AG04449 (cell line): ENCODE data around the gene ZG16.

Experiments
- CTCF ChIA-PET: fragments of 350-600 bp; formaldehyde crosslinking; extraction: SDS; loops from one replicate; lab custom pipeline; 2021; ENCODE audit warnings: antibody characterized with exemption; lab: Yijun Ruan, JAX
- POLR2A ChIA-PET: fragments of 400-600, 350-600 bp; formaldehyde crosslinking; extraction: SDS; loops from one replicate; lab custom pipeline; 2020; ENCODE audit warnings: antibody characterized with exemption, inconsistent platforms; lab: Yijun Ruan, JAX
- DNase-seq: peaks from one replicate; pipeline ENCODE4 v3.0.0-alpha.2; 2010; ENCODE audit warnings: low read depth, low spot score
- H3K4me3 ChIP-seq: 2 replicates; pipeline ENCODE4 v1.5.1; 2011; ENCODE audit warnings: low read depth, mild to moderate bottlenecking, control low read depth, low read length
- TF ChIP-seq, protein P1 (sequence below): IDR thresholded peaks from one replicate; pipeline ENCODE4 v1.5.1; 2011; ENCODE audit warnings: mild to moderate bottlenecking, moderate library complexity, low read length, control low read depth, inconsistent platforms; ENCODE audit not compliant: insufficient read depth; ENCODE audit errors: missing control alignments

Gene ZG16

DNA sequence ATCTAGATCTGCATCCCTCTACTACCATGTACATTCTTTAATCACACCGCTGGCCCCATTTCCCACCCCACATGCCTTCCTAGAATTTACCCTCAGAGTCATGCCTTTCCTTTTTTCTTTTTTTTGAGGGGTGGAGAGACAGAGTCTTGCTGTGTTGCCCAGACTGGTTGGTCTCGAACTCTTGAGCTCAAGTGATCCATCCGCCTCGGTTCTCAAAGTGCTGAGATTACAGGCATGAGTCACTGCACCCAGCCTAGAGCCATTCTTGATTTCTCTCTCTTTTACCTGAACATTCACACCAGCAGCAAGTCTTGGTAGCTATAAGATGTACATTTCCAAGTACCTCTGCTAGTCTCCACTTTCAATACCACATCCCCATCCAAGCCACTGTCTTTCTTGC, 40.0 kb downstream of the ZG16 start:
- TF ChIP-seq, protein P1, sequence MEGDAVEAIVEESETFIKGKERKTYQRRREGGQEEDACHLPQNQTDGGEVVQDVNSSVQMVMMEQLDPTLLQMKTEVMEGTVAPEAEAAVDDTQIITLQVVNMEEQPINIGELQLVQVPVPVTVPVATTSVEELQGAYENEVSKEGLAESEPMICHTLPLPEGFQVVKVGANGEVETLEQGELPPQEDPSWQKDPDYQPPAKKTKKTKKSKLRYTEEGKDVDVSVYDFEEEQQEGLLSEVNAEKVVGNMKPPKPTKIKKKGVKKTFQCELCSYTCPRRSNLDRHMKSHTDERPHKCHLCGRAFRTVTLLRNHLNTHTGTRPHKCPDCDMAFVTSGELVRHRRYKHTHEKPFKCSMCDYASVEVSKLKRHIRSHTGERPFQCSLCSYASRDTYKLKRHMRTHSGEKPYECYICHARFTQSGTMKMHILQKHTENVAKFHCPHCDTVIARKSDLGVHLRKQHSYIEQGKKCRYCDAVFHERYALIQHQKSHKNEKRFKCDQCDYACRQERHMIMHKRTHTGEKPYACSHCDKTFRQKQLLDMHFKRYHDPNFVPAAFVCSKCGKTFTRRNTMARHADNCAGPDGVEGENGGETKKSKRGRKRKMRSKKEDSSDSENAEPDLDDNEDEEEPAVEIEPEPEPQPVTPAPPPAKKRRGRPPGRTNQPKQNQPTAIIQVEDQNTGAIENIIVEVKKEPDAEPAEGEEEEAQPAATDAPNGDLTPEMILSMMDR = no peak
- no peak overlapping the region for H3K4me3 ChIP-seq
- POLR2A ChIA-PET = interaction anchor here (4.4 kb wide), 1 partner anchor 10 kb away, joined by 19 read pairs; the partner anchor contains the start of gene MAZ
- DNase-seq = no peak
- CTCF ChIA-PET = interaction anchor here (1.2 to 3.4 kb wide), 3 partner anchors 11 to 34 kb away, joined by 3 to 32 read pairs (median 25); partner anchors contain the start of gene MAZ

DNA sequence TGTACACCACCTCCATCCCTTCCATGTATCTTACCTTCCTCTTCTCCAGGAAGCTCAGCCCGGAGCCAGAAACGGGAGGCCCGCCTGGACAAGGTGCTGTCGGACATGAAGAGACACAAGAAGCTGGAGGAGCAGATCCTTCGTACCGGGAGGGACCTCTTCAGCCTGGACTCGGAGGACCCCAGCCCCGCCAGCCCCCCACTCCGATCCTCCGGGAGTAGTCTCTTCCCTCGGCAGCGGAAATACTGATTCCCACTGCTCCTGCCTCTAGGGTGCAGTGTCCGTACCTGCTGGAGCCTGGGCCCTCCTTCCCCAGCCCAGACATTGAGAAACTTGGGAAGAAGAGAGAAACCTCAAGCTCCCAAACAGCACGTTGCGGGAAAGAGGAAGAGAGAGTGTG, 41.5 kb downstream of the ZG16 start:
- H3K4me3 ChIP-seq = peak overlapping the region; percentile 18
- ChIA-PET POLR2A (interaction anchor here (1.3 to 4.4 kb wide), 2 partner anchors 12 to 29 kb away, joined by 4 to 19 read pairs; partner anchors contain the start of gene MAZ), CTCF (interaction anchor here (0.9 to 10.3 kb wide), 5 partner anchors 12 to 213 kb away, joined by 3 to 99 read pairs (median 4); partner anchors contain the start of gene TAOK2)
- no peak for DNase-seq
- TF ChIP-seq, protein P1 = no peak

DNA sequence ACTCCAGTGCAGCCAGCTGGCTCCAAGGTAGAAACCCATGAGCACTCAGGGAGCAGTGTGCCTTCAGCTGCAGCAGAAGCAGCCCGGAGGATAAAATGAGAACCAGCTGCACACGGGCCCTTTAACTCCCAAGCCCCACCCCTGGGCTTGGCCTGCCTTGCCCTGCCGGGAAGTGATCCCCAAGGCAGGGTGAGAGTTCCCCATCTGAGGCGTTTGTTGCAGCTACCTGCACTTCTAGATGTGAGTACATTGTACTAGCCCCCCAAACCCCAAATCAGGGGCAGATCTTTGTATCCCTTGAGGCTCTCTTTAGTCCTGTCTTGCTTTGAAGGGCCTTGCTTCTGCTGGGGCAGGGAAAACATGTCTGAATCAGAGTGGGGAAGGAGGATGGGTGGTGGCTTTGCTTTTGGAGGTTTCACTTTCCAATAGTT, 42.2 kb downstream of the ZG16 start, which contains the start of gene MVP:
MVP (plus strand) TSS at position 192 of the 431 bp plus-strand sequence. CDS start 10,088 bp downstream, outside the sequence.
- CTCF ChIA-PET = interaction anchor here (0.9 to 10.3 kb wide), 5 partner anchors 12 to 212 kb away, joined by 3 to 99 read pairs (median 4); partner anchors contain the start of gene TAOK2
- peak within 1 kb of the TSS; percentile 92 for H3K4me3 ChIP-seq

DNA sequence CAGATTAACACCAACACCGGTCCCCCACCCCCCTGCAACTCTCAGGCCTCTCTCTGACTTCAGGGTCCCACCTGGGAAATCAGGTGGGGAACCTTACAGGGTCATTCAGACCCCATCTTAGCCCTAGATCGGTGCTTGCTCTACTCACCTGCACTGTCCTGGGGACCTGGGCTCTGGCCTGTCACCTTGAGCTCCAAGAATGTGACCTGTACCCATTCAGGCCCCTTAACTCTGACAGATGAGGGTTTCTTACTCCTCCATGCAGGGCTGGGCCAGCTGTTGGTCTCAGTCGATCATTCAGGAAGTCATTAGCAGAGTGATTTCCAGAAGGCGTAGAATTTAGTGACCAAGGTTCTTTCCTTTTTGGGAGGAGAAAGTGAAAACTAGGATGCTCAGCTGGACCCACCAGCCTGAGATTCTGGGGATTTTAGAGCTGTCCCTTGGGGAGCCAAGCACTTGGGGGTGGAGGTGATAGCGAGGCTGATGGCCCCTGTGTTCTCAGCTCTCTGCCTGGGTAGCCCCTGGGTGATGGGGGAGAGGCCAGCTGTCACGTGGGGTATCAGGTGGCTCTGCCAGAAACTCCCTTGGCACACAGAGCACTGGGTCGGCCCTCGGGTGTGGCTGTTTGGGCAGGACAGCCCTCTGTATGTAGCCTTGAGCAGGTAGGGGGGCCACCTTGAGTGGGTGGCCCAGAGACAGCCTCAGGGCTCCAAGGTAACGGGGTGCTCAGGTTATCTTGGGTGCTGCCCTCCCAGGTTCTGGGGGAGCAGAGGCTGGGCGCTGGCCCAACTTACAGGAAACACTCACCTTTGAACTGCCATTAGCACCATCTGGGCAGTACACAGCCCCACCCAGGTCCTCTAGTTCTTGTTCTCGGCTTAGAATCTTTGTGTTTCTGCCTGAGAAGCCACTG, 42.9 kb downstream of the ZG16 start:
- H3K4me3 ChIP-seq = peak overlapping the region; percentile 92
- DNase-seq = no peak
- CTCF ChIA-PET = interaction anchor here (0.7 to 10.3 kb wide), 6 partner anchors 13 to 211 kb away, joined by 3 to 99 read pairs (median 7); partner anchors contain the start of genes CDIPT, TAOK2 and TLCD3B
- TF ChIP-seq, protein P1 = no peak
- POLR2A ChIA-PET = interaction anchor here (0.6 to 4.4 kb wide), 2 partner anchors 13 to 145 kb away, joined by 3 to 19 read pairs; partner anchors contain the start of gene MAZ

More for the DNA sequence above, 42.2 kb downstream of the ZG16 start, which contains the start of gene MVP:
- TF ChIP-seq, protein P1 = no peak
- POLR2A ChIA-PET = interaction anchor here (1.3 to 4.4 kb wide), 2 partner anchors 13 to 28 kb away, joined by 4 to 19 read pairs; partner anchors contain the start of gene MAZ
- no peak for DNase-seq

DNA sequence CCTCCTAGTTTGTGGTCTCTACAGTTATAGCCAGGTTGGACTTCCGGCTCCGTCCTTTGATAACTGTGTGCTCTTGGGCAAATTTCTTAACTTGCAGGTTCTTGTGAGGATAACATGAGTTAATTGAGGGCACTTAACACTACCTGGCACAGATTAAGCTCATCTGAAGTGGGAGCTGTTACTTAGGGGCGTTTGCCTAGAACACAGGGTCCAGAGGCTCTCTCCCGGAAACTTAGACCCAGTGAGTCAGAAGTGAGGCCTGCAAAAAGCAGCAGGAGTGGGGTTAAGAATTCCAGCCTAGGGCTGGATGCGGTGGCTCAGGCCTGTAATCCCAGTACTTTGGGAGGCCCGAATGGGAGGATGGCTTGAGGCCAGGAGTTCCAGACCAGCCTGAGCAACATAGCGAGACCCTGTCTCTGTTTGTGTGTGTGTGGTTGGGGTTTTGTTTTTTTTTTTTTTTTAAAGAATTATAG, 43.6 kb downstream of the ZG16 start:
- H3K4me3 ChIP-seq = peak overlapping the region; percentile 92
- no peak for DNase-seq
- POLR2A ChIA-PET = interaction anchor here (0.6 to 4.4 kb wide), 3 partner anchors 10 to 145 kb away, joined by 3 to 19 read pairs (median 3); partner anchors contain the start of gene MAZ
- CTCF ChIA-PET = interaction anchor here (0.7 to 10.3 kb wide), 6 partner anchors 13 to 210 kb away, joined by 3 to 99 read pairs (median 8); partner anchors contain the start of genes CDIPT and TLCD3B
- TF ChIP-seq, protein P1 = no peak
